ENCODE data around the gene CNTFR. TPM values are rescaled to one million over a fixed set of nuclear protein-coding genes. Genes with fewer than 3 reads are reported as not detected.

Gene CNTFR
- total RNA-seq, 4 donors from 2014 or later, result 0.29 to 4.6 (median 0.40) TPM; not detected in 1

- Histone ChIP-seq H3K4me3 (no peak overlapping the region), H3K27me3 (peaks cover 0 to 46% (median 0%) of the 10 kb centered on the region in 4 donors), H3K27ac (no peak overlapping the region), H3K4me1 (peaks cover 0 to 18% (median 0%) of the 10 kb centered on the region in 3 donors), H3K36me3 (no peaks in the 10 kb centered on the region), H3K9me3 (no peaks in the 10 kb centered on the region)
- intact Hi-C loops (cut with DNase I), result no loop called here
- TF ChIP-seq POLR2A (IDR thresholded peaks at IDR 0.05), result no peak
- TF ChIP-seq CTCF (IDR thresholded peaks at IDR 0.05), result no peak
- WGBS, 2 donors, result 58 to 92% methylated on average over 4 to 5 of the region's 7 CpGs
- DNase-seq, result no peak
These were observed 18.6 kb downstream of the CNTFR start for GRCh38 chr9:34570809-34571480.

GRCh38 chr9:34570376-34570775, 19.1 kb downstream of the CNTFR start:
- Histone ChIP-seq H3K9me3 (no peaks in the 10 kb centered on the region), H3K4me3 (no peak overlapping the region), H3K4me1 (peaks cover 0 to 18% (median 0%) of the 10 kb centered on the region in 3 donors), H3K27me3 (peaks cover 0 to 46% (median 0%) of the 10 kb centered on the region in 4 donors), H3K36me3 (no peaks in the 10 kb centered on the region), H3K27ac (no peak overlapping the region)
- TF ChIP-seq POLR2A (IDR thresholded peaks at IDR 0.05), result no peak
- TF ChIP-seq CTCF (IDR thresholded peaks at IDR 0.05), result no peak
- intact Hi-C loops (cut with DNase I), result no loop called here
- no peak for DNase-seq
- WGBS, 2 donors, result 52 to 66% methylated on average over 11 of the region's 11 CpGs

- TF ChIP-seq CTCF (IDR thresholded peaks at IDR 0.05), result no peak
- no peak for TF ChIP-seq POLR2A (IDR thresholded peaks at IDR 0.05)
- H3K27me3 ChIP-seq, result peaks cover 0 to 42% (median 0%) of the 10 kb centered on the region in 4 donors
- H3K9me3 ChIP-seq, result no peaks in the 10 kb centered on the region
- H3K4me1 ChIP-seq, result peaks cover 0 to 18% (median 0%) of the 10 kb centered on the region in 3 donors
- DNase-seq, result no peak
- no peaks in the 10 kb centered on the region for H3K36me3 ChIP-seq
- 40% methylated on average over 1 of the region's 12 CpGs; no CpG with 5 or more reads in 1 of the 2 donors for WGBS, 2 donors
- H3K27ac ChIP-seq, result no peak overlapping the region
- intact Hi-C loops (cut with DNase I), result no loop called here
- no peak overlapping the region for H3K4me3 ChIP-seq
These were observed 20.8 kb downstream of the CNTFR start for GRCh38 chr9:34568774-34569173.

- WGBS, 2 donors, result 69 to 81% methylated on average over 5 to 6 of the region's 7 CpGs
- DNase-seq, result no peak
- TF ChIP-seq POLR2A (IDR thresholded peaks at IDR 0.05) (no peak), CTCF (IDR thresholded peaks at IDR 0.05) (no peak)
- no peaks in the 10 kb centered on the region for H3K36me3 ChIP-seq
- H3K4me1 ChIP-seq, result peaks cover 0 to 18% (median 0%) of the 10 kb centered on the region in 3 donors
- H3K4me3 ChIP-seq, result no peak overlapping the region
- no peaks in the 10 kb centered on the region for H3K9me3 ChIP-seq
- H3K27me3 ChIP-seq, result peaks cover 0 to 46% (median 0%) of the 10 kb centered on the region in 4 donors
- intact Hi-C loops (cut with DNase I), result no loop called here
- H3K27ac ChIP-seq, result no peak overlapping the region
These were observed 21.4 kb downstream of the CNTFR start for GRCh38 chr9:34568133-34568532.

GRCh38 chr9:34566972-34567371, 22.6 kb downstream of the CNTFR start:
- Histone ChIP-seq H3K4me1 (peaks cover 0 to 15% (median 0%) of the 10 kb centered on the region in 3 donors), H3K36me3 (no peaks in the 10 kb centered on the region), H3K9me3 (no peaks in the 10 kb centered on the region), H3K27ac (no peak overlapping the region), H3K4me3 (no peak overlapping the region), H3K27me3 (peaks cover 0 to 49% (median 0%) of the 10 kb centered on the region in 4 donors)
- TF ChIP-seq POLR2A (IDR thresholded peaks at IDR 0.05), result no peak
- no peak for TF ChIP-seq CTCF (IDR thresholded peaks at IDR 0.05)
- WGBS, 2 donors, result 82 to 85% methylated on average over 4 to 6 of the region's 6 CpGs
- intact Hi-C loops (cut with DNase I), result no loop called here
- no peak for DNase-seq
